NCI-H460 (cell line): Measurements from ENCODE around the gene ELAPOR1. TPM values are rescaled to one million over a fixed set of nuclear protein-coding genes. Genes with fewer than 3 reads are reported as not detected.
"Not testable (repeated sequence)": the region's sequence is repeated elsewhere in the genome, so short reads cannot be mapped to it uniquely, and the experiment has no call there.

Experiments used
- DNase-seq: peaks from one replicate; pipeline ENCODE4 v3.0.0-alpha.2; 2016; ENCODE audit warnings: low read depth; ENCODE audit errors: extremely low read depth
- total RNA-seq: library from RNA; depleted of rRNA; stranded (reverse); fragments of >200 nt; shearing (Covaris generic); gene quantifications from 2 replicates; pipeline ENCODE4 v1.2.3, GENCODE V29; 2014

The ELAPOR1 gene
- total RNA-seq, 1 experiment from 2014 or later, result 0.12 TPM

DNA sequence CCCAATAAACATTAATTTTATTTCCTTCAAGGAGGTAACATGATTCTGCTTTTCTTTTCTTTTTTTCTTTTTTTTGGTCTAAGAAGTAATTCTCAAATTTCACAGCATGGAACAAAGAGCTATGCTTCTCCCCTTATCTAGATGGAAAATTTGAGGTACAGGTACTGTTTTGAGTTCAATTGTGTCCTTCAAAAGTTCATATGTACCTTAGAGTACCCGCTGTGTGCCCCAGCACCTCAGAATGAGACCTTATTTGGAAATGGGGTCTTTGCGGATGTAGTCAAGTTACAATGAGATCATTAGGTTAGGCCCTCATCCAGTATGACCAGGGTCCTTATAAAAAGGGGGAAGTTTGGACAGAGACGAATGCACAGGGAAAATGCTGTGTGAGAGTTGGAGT, 22.0 kb downstream of the ELAPOR1 start:
- no peak for DNase-seq

DNA sequence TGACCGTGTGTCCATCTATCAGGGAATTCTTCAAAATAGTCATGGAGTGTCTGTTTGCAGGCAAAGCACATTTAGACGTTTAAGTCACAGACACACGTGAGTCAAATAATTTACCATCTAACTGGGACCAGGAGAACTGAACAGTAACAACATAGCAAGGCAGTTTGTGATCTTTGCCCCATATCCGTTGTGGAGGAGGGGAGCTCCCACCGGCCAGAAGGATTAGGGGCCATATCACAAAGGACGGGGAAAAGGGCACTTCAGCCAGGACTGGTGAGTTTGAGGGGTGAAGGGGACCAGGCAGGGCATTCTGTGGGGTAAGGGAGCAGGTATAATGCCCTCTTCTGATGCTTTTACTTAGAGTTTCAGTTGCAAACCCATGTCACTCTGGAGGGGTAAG, 22.9 kb downstream of the ELAPOR1 start:
- DNase-seq, result no peak

- DNase-seq, result no peak
These were observed 24.0 kb downstream of the ELAPOR1 start for GRCh38 chr1:109137958-109138357.

DNA sequence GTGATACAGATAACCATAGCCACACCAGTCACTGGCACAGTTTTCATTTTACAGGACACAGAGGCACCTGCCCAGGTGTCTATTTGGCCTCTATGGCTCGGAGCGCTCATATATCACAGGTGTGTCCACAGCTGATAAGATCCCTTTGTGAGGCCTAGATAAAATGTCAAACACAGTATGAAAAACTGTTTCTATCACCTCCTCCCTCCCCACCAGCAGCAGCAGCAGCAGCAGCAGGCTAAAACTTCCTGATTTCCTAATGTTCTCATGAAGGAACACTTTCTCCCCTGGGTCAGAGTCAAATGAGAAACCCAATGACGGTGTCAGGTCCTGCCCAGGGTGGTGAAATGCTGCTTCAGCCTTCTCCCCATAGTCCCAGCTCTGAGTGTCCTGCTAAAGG, 24.4 kb downstream of the ELAPOR1 start:
- no peak for DNase-seq

DNA sequence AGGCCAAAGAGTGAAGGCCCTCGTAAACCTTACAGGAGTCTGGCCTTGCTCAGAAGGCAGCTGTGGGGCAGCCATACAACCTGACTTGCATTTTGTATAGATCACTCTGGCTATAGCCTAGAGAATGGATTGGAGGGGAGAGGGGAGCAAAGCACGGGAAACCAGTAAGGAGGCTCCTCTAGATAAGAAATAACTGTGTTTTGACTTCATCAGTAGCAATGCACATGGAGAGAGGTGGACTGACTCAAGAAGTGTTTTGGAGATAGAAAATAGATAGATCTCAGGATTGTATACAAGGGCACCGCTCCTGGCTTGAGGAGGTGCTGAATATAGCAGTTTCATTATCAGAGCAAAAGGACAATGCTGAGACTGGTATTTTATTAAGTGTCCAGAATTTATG, 26.5 kb downstream of the ELAPOR1 start:
- DNase-seq, result no peak

DNA sequence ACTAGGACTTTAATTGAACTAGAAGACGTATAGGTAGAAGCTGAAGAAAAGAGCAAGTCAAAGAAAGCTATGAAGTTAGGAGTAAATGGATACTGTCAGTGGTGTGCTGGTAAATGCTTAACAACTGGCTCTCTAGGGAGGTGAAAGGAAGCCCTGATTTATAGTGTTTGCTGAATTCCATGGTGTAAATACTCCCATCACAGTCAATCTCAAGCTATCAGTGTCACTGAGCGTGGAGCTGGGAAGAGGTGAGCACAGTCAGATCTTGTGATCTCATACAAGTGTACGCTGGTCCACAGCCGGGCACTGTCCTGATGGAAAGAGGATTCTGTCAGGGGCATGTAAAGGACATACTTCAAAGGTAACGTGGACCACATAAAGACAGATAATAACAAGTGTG, 28.3 kb downstream of the ELAPOR1 start:
- DNase-seq, result no peak

- not testable (repeated sequence) for DNase-seq
These were observed 28.8 kb downstream of the ELAPOR1 start for GRCh38 chr1:109142725-109143124.

DNA sequence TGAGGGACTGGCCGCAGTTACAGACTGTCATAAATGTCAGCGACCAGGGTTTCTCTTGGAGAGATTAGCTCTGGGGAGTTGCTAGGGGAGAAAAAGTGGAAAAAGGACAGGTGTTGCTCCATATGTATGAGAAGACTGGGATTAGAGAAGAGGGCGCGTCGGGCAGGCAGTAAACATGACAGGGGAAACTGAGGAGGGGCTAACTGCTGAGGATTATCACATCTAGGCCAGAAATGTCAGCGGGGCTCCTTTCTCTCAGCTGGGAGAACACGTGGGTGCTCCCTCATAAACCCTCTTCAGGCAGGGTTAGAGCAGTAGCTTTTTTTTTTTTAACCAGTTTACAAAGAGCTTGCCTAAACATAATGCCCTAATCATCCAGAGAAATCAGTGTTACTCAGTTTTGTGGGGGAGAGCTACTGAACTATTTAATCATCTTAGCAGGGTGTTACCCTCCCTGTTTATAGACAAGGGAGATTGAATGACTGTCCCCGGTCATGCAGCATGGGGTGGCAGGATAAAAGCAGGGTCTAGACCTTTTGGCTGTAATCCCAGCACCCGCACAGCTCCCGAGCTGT, 35.2 kb downstream of the ELAPOR1 start:
- no peak for DNase-seq

DNA sequence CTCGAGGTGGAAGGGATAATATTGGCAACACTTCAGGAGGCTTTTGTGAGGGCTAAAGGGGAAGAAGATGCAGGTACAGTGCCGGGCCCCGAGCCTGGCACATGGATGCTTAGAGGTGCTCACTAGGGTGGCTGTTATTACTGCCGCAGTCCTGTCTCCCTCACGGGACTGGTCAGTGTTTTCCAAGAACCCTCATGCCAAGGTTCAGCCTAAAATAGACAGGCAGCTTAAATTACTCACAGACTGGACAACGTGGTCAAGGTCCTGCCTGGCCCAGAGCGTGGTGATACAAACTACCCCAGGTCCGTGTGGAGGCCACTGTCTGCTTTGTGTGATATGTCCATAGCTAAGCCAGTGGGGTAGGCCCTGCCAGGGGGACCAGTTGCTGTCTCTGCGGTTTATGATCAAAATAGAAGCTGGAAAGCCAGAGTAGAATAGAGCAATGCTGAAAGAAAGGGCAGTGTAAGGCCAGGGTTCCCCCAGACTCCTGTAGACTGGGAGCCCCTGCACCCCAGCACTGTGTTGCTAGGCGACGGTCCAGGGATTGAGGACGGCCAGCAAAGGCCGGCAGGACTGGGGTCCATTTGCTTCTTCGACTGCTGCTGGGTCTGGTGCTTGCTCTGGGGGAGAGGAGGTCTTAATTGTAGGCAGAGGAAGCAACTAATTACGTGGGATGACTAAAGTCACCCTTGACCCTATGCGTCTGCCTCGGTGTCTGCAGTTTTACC, 36.1 kb downstream of the ELAPOR1 start:
- DNase-seq, result no peak

DNA sequence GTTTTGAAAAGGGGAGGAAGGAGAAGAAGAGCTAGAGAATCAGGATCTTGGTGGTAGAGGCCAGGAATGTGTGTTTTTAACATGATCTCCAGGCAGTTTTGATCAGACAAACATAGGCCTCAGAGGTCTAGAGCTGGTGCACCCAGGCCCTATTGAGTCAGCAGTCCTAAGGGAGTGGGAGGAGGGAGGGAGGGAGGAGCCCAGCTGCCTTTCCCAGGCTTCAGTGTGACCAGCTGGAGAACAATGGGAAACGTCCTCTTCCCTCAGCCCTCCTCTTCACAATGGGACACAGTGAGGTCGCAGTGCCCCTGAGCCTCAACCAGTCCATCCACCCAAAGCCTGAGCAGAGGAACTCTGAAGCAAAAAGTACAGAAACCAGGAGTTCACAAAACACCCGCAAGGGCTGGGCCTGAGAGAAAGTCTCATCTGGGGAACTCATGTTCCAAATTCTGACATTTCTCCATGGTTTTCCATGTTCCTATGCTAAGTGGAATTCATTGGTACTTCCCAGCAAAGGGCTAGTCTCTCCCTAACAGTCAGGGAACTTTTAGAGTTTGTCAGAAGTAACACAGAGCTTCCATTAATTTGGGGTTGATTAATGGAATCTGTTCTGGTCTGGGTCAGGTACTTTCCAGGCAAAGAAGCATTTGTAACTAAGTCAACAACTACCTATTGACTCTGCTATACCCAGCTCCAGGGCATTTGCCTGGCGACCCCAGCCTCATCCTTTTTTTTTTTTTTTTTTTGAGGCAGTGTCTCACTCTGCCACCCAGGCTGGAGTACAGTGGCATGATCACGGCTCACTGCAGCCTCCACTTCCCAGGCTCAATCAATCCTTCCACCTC, 37.5 kb downstream of the ELAPOR1 start:
- DNase-seq, result peak; percentile 7

DNA sequence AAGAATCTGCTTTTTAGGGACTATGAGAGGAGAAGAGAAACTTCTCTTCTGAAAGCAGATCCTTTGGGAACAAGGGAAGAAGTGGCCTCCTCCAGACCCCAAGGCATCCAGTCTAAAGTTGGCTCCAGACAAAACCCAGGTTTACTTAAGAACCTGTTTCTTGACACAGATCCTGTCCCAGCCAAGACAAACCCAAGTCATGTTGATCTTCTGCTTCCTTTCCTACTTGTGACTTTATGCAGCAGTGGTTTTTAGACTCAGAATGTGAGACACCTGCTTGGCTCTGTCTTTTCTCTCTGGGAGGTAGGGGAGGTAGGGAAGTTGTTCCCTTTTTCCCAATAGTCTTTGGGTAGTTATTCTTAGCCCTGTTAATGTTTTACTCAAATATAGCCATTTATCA, 38.3 kb downstream of the ELAPOR1 start:
- no peak for DNase-seq

DNA sequence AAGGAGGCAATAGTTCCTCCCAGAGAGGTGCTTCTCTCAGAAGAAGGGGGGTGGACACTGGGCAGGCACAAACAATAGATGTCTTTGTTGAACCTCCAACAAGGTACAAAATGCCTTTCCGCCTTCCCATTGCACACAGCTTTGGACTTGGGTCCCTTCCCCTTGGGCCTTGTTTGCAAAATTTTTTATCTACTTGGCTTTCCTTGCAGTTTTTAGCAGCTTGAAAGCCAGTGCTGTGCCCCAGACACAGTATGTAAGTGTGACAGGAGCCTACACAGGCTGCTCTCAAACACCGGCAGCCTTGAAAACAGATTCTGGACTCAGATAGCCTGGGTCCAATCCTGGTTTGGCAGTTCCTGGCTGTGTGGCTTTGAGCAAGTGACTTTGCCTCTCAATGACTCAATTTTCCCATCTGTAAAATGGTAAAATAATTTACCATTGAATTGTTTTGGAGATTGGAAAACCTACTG, 43.0 kb downstream of the ELAPOR1 start:
- DNase-seq, result no peak

DNA sequence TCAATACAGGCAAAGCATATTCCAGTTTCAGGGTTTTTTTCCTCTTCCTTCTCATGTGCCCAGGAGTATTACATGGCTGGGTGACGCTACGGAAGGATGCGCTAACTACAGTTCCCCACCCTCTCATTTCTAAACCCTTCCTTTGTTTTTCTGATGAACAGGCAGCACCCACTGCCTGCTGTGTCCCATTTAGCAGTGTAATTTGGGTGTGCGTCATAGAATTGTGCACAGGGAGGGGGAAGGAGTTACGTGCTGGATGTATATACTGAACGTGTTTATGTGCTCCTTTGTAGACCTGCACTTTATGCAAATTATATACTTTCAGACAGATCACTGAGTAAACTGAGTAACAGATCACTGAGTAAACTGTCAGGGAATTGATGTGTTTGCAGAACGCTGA, 44.5 kb downstream of the ELAPOR1 start:
- no peak for DNase-seq

GRCh38 chr1:109159326-109159725, 45.4 kb downstream of the ELAPOR1 start:
- no peak for DNase-seq

GRCh38 chr1:109160071-109160840, 46.3 kb downstream of the ELAPOR1 start:
- no peak for DNase-seq

DNA sequence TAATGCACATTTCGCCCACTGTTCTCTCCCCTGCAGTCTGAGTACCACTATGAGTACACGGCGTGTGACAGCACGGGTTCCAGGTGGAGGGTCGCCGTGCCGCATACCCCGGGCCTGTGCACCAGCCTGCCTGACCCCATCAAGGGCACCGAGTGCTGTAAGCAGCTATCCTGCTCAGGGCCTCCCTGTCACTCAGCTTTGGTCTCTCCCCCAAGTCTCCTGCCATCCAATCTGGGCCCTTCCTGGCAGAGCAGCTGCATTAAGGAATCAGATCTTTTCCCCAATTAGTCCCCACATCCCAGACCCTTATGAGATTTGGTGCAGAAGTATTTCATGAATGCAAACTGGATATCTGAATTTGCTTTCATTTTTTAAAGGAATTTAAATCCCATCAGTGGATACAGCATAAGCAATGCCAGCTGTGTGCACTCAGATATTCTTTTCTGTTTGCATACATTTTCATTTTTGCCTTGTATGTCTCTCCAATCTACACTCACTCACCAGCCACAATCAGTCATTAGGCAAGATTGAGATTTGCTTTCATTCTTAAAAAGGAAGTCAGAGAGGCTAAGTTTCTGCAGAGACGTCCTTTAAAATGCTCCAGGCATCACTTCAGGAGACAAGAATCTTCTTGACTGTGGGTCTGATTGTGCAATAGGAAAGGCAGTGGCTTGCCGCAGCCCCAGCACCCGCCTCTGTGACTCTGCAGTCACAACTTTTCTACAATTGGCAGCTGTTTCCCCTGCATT, 48.1 kb downstream of the ELAPOR1 start:
- no peak for DNase-seq

GRCh38 chr1:109162626-109163025, 48.7 kb downstream of the ELAPOR1 start:
- no peak for DNase-seq

DNA sequence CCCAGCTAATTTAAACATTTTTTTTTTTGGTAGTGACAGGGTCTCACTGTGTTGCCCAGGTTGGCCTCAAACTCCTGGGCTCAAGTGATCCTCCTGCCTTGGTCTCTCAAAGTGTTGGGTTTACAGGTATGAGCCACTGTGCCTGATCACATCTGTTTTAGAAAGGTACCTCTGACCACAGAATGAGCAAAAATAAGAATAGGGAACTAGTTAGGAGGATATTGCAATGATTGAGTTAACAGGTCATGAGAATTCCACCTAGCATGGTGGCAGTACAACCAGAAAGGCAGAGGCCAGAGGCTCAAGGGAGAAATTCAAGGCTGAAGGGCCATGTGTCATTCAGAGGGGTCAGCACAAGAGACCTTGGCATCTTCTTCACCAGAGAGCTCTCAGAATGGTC, 49.6 kb downstream of the ELAPOR1 start:
- no peak for DNase-seq
